ENCODE data around the gene RCSD1. TPM values are rescaled to one million over a fixed set of nuclear protein-coding genes. Genes with fewer than 3 reads are reported as not detected.
"Not testable (repeated sequence)": the region's sequence is repeated elsewhere in the genome, so short reads cannot be mapped to it uniquely, and the experiment has no call there.

RCSD1 gene
- total RNA-seq, 1 donor from 2014 or later = 2.3 TPM

GRCh38 chr1:167612587-167613385 is 17.2 kb upstream of the RCSD1 start:
- no peak overlapping the region for H3K4me3 Mint-ChIP-seq
- no peak for DNase-seq (ENCODE audit: low read depth, low spot score)
- H3K36me3 Mint-ChIP-seq (ENCODE audit: low read depth) = no peaks in the 10 kb centered on the region
- H3K27me3 Mint-ChIP-seq (ENCODE audit: low read depth) = no peaks in the 10 kb centered on the region
- peaks cover 5% of the 10 kb centered on the region for H3K9me3 Mint-ChIP-seq
- TF ChIP-seq, protein P1, sequence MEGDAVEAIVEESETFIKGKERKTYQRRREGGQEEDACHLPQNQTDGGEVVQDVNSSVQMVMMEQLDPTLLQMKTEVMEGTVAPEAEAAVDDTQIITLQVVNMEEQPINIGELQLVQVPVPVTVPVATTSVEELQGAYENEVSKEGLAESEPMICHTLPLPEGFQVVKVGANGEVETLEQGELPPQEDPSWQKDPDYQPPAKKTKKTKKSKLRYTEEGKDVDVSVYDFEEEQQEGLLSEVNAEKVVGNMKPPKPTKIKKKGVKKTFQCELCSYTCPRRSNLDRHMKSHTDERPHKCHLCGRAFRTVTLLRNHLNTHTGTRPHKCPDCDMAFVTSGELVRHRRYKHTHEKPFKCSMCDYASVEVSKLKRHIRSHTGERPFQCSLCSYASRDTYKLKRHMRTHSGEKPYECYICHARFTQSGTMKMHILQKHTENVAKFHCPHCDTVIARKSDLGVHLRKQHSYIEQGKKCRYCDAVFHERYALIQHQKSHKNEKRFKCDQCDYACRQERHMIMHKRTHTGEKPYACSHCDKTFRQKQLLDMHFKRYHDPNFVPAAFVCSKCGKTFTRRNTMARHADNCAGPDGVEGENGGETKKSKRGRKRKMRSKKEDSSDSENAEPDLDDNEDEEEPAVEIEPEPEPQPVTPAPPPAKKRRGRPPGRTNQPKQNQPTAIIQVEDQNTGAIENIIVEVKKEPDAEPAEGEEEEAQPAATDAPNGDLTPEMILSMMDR (conservative IDR thresholded peaks at IDR 0.05) = no peak
- no peak overlapping the region for H3K27ac Mint-ChIP-seq (ENCODE audit: unreplicated experiment)
- H3K4me1 Mint-ChIP-seq = peaks cover 13% of the 10 kb centered on the region

GRCh38 chr1:167613984-167614383 is 16.0 kb upstream of the RCSD1 start:
- H3K9me3 Mint-ChIP-seq; H3K36me3 Mint-ChIP-seq (ENCODE audit: low read depth); H3K27me3 Mint-ChIP-seq (ENCODE audit: low read depth); H3K27ac Mint-ChIP-seq (ENCODE audit: unreplicated experiment); H3K4me3 Mint-ChIP-seq; DNase-seq (ENCODE audit: low read depth, low spot score): not testable (repeated sequence)
- peaks cover 25% of the 10 kb centered on the region for H3K4me1 Mint-ChIP-seq

GRCh38 chr1:167614851-167615250 is 15.2 kb upstream of the RCSD1 start:
- TF ChIP-seq, protein P1 (conservative IDR thresholded peaks at IDR 0.05) = no peak
- peaks cover 29% of the 10 kb centered on the region for H3K4me1 Mint-ChIP-seq
- H3K4me3 Mint-ChIP-seq = no peak overlapping the region
- H3K36me3 Mint-ChIP-seq (ENCODE audit: low read depth) = no peaks in the 10 kb centered on the region
- H3K9me3 Mint-ChIP-seq = peaks cover 5% of the 10 kb centered on the region
- no peak for DNase-seq (ENCODE audit: low read depth, low spot score)
- no peaks in the 10 kb centered on the region for H3K27me3 Mint-ChIP-seq (ENCODE audit: low read depth)
- no peak overlapping the region for H3K27ac Mint-ChIP-seq (ENCODE audit: unreplicated experiment)

DNA sequence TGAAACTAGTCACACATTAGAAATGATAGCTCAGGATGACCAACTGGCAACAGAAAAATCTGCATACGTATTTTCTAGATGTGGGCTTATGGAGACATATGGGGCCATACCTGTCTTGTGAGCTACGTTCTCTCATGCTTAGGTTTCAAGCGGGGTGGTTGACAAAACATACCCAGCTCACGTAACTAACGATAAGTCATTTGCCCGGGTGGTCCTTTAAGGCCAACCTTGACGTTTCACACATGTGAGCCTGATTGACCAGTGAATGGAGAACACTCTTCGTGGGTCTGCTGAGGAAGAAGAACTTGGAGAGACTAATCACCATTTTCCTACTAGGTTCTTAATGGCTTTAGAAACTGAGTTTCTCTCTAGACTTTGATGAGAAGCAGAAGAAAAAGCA is 13.5 kb upstream of the RCSD1 start:
- Mint-ChIP-seq H3K4me1 (peaks cover 37% of the 10 kb centered on the region), H3K36me3 (ENCODE audit: low read depth) (no peaks in the 10 kb centered on the region), H3K27ac (ENCODE audit: unreplicated experiment) (no peak overlapping the region), H3K27me3 (ENCODE audit: low read depth) (no peaks in the 10 kb centered on the region), H3K4me3 (no peak overlapping the region), H3K9me3 (peaks cover 5% of the 10 kb centered on the region)
- TF ChIP-seq, protein P1 (conservative IDR thresholded peaks at IDR 0.05) = no peak
- DNase-seq (ENCODE audit: low read depth, low spot score) = no peak

DNA sequence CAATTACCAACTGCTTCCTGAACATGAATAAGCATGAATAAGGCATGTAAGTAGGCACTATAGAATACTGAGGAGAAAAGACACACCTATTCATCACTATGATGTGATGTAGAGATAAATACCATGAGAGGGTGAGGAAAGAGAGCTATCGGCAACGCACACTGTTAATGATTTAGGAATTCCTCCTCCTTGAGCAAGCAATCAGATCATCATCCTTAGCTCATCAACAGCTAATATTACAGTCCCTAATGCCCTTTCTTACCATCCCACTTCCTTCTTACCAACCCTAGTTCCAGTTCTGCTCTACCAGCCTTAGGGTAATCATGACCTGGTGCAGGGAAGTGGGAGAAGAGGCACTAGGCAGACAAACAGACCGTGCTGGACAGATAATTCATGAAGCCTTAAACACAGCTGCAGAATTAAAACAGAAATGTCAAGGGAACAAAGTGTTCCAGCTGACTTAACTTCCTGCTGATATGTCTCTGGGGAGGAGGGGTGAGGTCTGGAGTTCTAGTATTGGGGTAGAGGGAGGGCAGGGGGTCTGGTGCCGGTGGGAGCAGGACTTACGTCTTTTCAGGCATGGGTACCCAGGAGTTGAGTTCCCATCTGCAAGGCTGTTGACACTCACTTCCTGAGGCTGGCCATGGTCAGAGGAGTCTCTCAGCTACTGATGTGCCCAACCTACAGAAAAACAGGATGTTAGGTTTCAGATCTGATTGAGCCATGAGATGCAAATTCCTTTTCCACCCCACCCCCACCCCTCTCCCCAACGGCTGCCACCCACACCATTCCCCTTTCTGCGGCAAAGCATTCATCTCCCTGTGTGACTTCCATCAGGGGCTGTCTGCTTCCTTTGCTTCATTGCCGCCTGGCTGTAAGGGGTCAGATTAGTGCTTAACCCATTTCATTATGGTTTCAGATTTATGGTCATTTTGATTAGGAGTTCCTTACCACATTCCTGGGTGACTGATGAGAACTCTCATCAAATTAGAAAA is 12.6 kb upstream of the RCSD1 start:
- no peak for DNase-seq (ENCODE audit: low read depth, low spot score)
- H3K27me3 Mint-ChIP-seq (ENCODE audit: low read depth) = no peaks in the 10 kb centered on the region
- peak overlapping the region; percentile 44 for H3K27ac Mint-ChIP-seq (ENCODE audit: unreplicated experiment)

More for the DNA sequence above, 12.6 kb upstream of the RCSD1 start:
- no peak overlapping the region for H3K4me3 Mint-ChIP-seq
- TF ChIP-seq, protein P1 (conservative IDR thresholded peaks at IDR 0.05) = no peak
- H3K4me1 Mint-ChIP-seq = peaks cover 43% of the 10 kb centered on the region
- peaks cover 5% of the 10 kb centered on the region for H3K9me3 Mint-ChIP-seq
- H3K36me3 Mint-ChIP-seq (ENCODE audit: low read depth) = no peaks in the 10 kb centered on the region

Measured in neural crest cell (in vitro differentiated cells).